HG03575 (cell line): Measurements from ENCODE around the gene TDRD1.

Experiments used
- ATAC-seq: cut with Tn5 transposase; IDR thresholded peaks from one replicate; pipeline ENCODE4 v1.9.1; 2021; ENCODE audit not compliant: unreplicated experiment, insufficient number of reproducible peaks, low FRiP score; ENCODE audit errors: extremely low read depth

The TDRD1 gene

GRCh38 chr10:114172776-114173602 lies 6.2 kb upstream of the TDRD1 start:
- ATAC-seq: no peak

GRCh38 chr10:114173603-114173920 lies 5.6 kb upstream of the TDRD1 start:
- ATAC-seq: no peak

GRCh38 chr10:114173921-114174694 lies 5.0 kb upstream of the TDRD1 start, which contains the start of gene CCDC186:
Gene CCDC186 (minus strand): TSS chr10:114174203. CDS start chr10:114163268, 10,935 bp downstream.
- ATAC-seq: peak; percentile 84

- ATAC-seq: no peak
Measured at GRCh38 chr10:114174695-114175188, 4.4 kb upstream of the TDRD1 start.

GRCh38 chr10:114175667-114176066 lies 3.5 kb upstream of the TDRD1 start:
- no peak for ATAC-seq

- ATAC-seq: no peak
Measured at GRCh38 chr10:114176511-114176910, 2.6 kb upstream of the TDRD1 start.

- no peak for ATAC-seq
Measured at GRCh38 chr10:114179747-114180146, 594 bp downstream of the TDRD1 start.

- no peak for ATAC-seq
Measured at GRCh38 chr10:114180937-114181336, 1.8 kb downstream of the TDRD1 start.

GRCh38 chr10:114181971-114182370 lies 2.8 kb downstream of the TDRD1 start:
- ATAC-seq: no peak

- ATAC-seq: no peak
Measured at GRCh38 chr10:114183563-114183962, 4.4 kb downstream of the TDRD1 start.

- ATAC-seq: no peak
Measured at GRCh38 chr10:114184276-114184675, 5.1 kb downstream of the TDRD1 start.

GRCh38 chr10:114188001-114188400 lies 8.8 kb downstream of the TDRD1 start:
- no peak for ATAC-seq

- no peak for ATAC-seq
Measured at GRCh38 chr10:114188900-114189299, 9.7 kb downstream of the TDRD1 start.

- no peak for ATAC-seq
Measured at GRCh38 chr10:114189700-114190099, 10.5 kb downstream of the TDRD1 start.

- ATAC-seq: peak; percentile 88
Measured at GRCh38 chr10:114195079-114195478, 15.9 kb downstream of the TDRD1 start.

- no peak for ATAC-seq
Measured at GRCh38 chr10:114199239-114199638, 20.1 kb downstream of the TDRD1 start.

GRCh38 chr10:114202812-114203211 lies 23.7 kb downstream of the TDRD1 start:
- ATAC-seq: no peak

- ATAC-seq: no peak
Measured at GRCh38 chr10:114206902-114207301, 27.7 kb downstream of the TDRD1 start.

GRCh38 chr10:114207349-114207748 lies 28.2 kb downstream of the TDRD1 start:
- ATAC-seq: no peak

- ATAC-seq: no peak
Measured at GRCh38 chr10:114208351-114208750, 29.2 kb downstream of the TDRD1 start.
